G401.6 (cell line): ENCODE data around the gene TXNDC8.

Source experiments
- FAIRE-seq: peaks from 2 replicates; lab custom pipeline; 2012; peaks lifted over from hg19 to GRCh38; lab: Jason Lieb, UNC

TXNDC8 gene

DNA sequence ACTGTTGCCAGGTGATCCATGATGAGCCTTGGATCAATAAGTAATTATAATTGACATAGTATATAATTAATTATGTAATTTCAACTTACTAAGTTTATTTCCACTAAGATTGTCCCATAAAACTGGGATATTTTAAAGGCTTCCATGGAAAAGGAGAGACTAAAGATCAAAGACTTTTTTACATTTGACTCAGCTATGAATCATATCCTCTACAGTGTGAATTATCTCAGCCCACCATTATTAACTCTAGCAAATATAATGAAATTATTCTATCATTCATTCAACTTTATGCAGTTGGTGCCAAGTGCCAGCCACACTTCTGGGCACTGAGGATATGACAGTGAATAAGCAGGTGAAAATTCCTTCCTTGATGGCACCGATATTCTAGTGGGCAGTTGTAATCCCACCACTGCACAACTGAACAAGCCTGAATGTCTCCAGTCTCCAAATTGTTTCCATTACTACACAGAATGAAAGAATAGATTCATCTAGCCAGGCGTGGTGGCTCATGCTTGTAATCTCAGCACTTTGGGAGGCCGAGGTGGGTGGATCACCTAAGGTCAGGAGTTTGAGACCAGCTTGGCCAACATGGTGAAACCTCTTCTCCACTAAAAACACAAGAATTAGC is 59.5 kb downstream of the TXNDC8 start:
- FAIRE-seq, result no peak

DNA sequence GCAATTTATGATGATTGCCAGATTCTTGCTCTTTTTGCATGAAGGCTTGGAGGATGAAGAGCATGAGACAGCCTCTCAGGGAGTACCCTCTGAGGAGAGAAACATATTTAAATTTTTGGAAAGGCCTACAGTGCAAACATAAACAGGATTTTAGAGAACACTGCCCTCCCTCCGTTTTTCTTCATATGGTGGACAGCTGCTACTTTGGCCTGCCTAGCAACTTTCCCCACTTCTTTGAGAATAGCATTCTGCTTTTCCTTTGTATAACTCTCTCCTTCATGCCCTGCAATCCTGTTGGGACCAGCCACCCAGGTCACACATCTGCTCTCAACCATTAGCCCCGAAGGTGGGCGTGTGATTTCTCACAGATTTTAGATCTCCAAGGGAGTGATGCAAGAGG is 60.9 kb downstream of the TXNDC8 start:
- FAIRE-seq, result no peak

DNA sequence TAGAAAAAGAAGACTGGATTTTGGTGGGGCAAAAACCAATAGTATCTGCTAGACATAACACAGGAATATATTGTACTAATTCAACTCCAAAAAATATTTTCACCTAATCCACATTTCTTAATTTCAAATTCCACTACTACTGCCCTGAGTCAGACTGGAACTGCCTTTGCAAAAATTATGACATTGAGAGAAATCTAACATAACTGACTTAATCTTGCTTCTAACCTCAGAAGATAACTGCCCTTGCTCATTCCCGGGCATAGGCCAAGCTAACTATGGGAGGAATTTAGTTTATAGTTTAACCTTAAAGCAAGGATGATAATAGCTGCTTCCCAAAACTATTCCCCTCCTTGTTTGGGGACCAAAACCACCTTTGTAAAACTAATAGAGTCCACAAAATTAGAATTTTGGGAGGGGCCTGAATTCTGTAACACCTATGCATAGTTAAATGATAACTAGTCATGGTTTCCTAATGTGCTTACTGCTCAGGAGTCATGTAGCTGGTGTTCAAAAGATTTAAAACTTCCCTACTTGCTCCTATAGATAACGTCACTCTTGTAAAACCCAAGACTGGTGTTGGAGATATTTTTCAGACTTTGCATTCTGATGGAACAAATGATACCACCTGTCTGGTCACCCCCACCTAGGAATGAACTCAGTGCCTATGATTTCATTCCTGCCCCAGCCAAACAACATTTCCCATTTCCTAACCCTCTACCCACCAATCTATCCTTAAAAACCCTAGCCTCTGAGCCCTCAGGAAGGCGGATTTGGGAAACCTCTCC is 67.3 kb downstream of the TXNDC8 start:
- FAIRE-seq, result no peak

DNA sequence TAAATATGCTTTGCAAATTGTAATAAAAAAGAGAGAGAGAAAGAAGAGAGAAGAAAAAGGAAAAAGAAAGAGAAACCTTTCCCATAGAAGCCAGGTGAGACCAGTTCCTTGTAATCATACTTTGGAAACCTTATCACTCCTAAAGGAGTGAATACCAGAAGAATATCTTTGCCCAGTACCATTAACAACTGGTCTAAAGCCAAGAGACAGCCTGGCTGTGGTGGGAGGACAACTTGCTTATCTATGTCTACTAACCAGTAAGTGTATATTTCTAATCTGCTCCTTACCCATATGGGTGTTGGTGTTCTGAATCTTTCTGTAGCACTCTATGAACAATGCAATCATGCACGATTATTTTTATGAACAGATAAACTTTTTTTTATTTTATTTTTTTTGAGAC is 70.9 kb downstream of the TXNDC8 start:
- FAIRE-seq, result no peak

DNA sequence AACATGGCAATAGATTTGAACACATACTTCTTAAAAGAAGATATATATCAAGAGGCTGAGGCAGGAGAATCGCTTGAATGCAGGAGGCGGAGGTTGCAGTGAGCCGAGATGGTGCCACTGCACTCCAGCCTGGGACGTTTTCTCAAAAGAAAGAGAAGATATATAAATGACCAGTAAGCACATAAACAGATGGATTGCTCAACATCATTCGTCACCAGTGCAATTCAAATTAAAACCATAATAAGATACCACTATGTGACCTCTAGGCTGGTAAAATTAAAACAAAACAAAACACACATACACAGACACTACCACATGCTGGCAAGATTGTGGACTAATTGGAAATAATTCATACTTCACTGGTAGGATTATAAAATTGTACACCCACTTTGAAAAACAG is 76.0 kb downstream of the TXNDC8 start:
- no peak for FAIRE-seq

DNA sequence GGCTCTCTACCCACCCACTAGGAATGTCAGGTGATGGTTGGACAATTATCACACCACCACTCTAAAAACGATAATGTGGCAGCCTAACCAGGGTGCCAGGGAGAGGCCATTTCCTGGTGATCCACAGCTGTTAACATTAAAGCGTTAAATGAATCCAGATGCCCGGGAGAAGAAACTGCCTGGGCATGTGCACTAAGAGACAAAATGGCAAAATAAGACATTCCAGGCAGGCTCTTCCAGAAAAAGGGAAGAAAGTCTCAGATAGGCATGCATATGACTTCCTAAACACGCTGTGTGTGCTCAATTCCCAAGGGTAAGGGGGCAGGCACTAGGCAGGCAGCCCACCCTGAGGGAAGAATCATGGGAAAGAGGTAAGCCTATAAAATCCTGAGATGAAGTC is 76.8 kb downstream of the TXNDC8 start:
- no peak for FAIRE-seq

DNA sequence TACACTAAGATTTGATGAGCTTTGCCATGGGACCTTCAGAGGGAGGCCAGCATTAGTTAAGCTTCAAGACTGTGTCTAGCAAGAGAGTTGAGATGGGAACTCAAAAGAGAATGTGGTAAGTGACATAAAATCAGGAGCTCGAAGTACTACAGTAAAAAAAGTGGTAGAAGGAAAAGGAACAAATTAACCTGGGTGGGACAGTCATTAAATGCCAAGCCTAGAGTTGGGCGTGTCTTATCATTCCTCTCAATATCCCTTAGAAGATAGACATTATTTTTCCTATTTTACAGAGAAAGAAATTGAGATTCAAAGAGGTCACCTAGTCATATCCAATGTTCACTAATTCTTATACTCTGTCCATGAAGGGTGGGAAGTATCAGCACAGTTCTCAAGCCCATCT is 78.1 kb downstream of the TXNDC8 start:
- no peak for FAIRE-seq

DNA sequence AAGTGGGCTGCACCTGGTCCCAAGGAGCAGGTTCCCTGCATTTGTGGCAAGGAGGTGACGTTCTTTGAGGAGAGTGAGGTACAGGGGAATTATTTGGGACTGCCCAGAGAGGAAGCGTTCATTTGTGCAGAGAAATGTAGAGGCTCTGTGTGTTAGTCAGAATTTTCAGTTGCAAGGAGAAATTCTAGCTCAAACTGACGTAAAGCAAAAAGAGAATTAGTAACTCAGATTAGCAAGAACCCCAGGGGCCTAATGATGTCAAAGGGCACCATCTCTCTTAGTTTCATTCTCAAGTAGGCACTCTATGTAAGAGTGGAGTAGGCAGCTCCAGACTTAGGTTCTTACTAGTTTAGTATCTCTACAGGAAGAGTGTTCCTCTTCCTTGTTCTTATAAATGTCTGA is 79.0 kb downstream of the TXNDC8 start:
- no peak for FAIRE-seq

DNA sequence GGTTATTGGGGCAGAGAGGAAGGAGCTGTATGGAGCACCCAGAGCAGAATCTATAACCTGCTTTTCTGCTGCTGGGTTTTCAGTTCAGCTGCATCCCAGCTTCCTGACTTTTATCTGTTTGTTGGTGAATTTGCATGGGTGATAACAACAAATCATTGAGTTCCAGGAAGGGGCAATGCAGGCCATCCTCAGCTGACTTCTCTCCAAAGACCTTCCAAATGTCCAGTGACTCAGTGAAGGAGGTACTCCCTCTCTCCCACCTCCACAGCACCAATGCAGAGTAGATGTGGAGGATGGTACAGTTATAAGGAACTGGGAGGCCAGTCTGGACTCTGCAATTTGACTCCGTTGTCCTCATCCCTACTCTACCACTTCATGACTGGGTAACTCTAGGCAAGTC is 79.7 kb downstream of the TXNDC8 start:
- FAIRE-seq, result no peak

DNA sequence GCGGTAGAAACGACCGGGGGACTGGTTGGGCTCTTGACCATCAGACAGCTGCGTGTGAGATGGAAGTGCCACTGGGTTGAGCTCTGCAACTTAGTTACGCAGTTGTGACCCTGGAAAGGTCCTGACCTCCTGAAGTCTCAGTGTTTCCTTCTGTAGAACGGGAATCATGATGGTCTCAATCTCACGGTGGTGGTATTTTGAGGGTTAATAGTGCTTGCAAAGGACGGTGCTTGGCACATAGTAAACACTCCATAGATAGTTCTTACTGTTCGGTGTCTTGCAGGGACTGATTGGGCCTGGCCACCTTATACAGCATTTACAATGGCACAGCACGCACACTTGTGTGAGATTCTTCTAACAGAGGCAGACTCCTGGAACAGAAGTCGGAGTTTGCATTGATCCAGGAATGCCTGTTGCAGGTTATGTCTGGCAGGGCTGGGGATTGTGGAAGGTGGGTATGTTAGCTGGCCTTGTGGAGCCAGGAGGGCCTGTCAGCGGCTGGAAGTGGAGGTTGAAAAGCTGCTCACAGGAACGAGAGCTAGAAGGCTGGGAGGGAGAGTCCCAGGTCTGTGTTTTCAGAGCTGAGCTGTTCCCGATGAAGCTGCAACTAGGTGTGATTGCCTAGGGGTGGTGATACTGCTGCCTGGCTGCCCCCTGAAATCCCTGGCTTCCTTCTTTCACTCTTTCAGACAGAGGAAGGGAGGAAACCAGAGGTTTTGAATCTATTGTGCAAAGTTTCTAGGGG is 80.4 kb downstream of the TXNDC8 start:
- FAIRE-seq, result no peak

DNA sequence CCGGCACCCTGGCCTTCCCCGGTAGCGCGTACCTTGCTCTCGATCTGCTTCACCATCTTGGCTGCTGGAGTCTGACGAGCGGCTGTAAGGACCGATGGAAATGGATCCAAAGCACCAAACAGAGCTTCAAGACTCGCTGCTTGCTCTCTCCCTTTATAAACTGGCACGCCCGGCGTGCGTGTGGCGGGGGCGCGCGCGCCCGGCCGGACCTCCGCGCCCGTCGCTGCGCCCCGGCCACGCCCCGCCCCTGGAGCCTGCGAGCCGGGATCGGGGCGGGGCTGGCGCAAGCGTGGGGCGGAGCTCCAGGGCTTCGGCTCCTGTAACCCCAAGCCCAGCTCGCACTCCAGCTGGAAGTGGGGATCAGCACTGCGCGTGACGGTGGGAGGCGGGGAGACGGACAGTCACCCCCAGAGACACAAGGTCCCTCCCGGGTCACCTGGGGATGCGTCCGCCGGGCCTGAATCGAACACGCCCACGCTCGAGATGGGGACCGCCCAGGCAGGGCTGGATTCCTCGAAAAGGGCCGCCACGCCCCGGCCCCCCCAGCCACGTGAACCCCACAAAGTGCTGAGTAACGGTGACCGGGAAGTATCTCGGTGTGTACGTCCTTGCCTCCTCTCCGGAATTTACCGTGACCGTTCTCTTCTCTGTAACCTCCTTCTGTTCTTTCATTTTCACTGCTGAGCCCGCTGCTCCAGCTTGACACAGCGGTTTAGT is 81.1 kb downstream of the TXNDC8 start, which contains the start of gene TXN:
TXN (minus strand) TSS at position 128 of the 717 bp plus-strand sequence; CDS start at position 56, 72 bp downstream.
- no peak for FAIRE-seq

DNA sequence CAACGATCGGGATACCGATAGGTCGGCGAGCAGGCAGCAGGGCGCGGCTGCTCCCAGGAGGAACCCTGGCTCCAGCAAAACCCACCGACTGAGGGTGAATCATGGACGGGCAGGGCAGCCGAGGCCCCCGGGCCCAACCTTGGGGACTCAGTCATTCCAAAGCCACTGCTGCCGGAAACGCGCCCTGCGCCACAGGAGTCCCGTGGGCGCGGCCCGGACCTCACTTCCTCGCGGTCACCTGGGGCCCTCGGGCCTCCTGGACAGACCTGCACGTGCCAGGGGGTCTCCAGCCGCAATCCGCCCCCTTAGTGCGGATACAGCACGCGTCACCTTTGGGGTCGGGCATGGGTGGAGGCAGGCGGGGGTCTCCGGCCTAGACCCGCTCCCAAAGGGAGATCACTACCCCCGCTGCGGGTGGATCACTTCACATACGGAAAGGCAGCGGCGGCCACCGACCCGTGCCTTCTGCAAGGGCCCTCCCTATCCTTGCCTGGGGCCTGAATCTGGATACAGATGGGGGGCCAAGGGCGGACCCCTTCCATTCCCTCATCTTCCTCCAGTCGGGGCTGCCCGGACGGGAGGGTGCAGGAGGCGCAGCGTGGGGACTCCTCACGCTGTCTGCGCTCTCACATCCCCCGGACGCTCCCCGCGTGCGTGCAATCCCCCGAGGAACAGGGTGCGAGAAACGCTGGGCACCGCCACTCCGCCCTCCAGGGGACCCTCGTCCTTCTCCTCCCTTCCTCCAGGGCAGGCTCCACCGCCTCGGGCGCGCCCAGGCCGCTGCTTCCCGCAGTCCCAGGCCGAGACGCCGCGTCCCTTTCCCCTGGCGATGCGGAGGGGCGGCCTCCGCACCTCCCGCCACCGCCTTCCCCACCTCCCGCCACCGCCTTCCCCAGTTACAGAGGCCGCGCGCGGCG is 81.9 kb downstream of the TXNDC8 start:
- no peak for FAIRE-seq

DNA sequence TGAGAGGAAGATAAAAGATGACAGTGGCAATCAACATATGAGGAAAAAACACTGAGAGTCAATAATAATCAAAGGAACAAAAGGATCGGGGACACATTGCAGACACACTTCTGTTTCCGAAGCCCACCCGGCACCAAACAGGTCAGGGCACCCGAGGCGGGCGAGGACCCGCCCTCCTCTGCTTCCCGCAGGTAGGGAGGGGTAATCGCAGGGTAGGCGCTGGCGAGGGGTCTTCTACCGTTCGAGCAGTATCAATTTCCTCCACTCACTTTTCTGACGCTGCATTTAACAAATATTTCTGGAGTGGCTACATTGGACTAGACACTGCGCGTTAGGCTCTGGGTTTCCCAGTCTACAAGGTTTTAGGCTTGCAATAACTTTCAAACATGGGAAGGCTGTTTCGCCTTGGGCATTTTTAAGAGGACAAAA is 82.6 kb downstream of the TXNDC8 start:
- no peak for FAIRE-seq

DNA sequence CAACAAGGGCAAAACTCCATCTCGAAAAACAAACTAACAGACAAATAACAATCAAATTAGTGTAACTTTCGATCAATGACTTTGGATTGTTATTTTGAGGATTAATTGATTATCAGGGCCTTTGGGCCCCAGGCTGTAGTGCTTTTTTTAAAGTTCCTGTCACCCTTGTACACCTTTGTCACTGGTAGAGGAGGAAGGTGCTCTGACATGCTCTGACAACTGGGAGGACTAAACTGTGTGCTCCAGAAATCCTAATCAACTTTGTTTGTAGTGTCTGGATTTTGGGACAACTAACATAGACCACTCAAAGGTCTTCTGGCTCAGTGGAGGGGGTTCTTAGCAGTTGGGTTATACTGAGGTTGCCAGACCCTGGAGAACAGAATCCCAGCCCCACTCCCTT is 83.2 kb downstream of the TXNDC8 start:
- no peak for FAIRE-seq
